Thyroid gland (tissue), 4 donors: Measurements from ENCODE around the gene RAPGEF6. TPM values are rescaled to one million over a fixed set of nuclear protein-coding genes. Genes with fewer than 3 reads are reported as not detected.
"Not testable (repeated sequence)": the region's sequence is repeated elsewhere in the genome, so short reads cannot be mapped to it uniquely, and the experiment has no call there.

Experiments used
- DNase-seq, 2 donors: peaks; one replicate each; pipeline ENCODE4 v3.0.0-alpha.2; 2019
- H3K27ac ChIP-seq, 3 donors: fragments of 200-600 bp; sonication (generic); 1 replicate in 2 of 3; 2 replicates in 1 of 3; pipeline ENCODE4 v1.5.1; 2016 to 2019; ENCODE audit warnings: mild to moderate bottlenecking in 1 of 3, moderate library complexity in 1 of 3
- H3K27me3 ChIP-seq: fragments of 200-600 bp; sonication (generic); one replicate; pipeline ENCODE4 v1.5.1; 2019
- H3K36me3 ChIP-seq, 2 donors: fragments of 200-600 bp; sonication (generic); one replicate each; pipeline ENCODE4 v1.5.1; 2016 to 2019
- H3K4me1 ChIP-seq, 2 donors: fragments of 200-600 bp; sonication (generic); one replicate each; pipeline ENCODE4 v1.5.1; 2017 to 2019
- H3K4me3 ChIP-seq, 3 donors: fragments of 200-600 bp; sonication (generic); replicated peaks in 1 of 3; 1 replicate in 2 of 3; 2 replicates in 1 of 3; pipeline ENCODE4 v1.5.1; 2016; ENCODE audit warnings: mild to moderate bottlenecking in 1 of 3
- H3K9me3 ChIP-seq: fragments of 200-600 bp; sonication (generic); one replicate; pipeline ENCODE4 v1.5.1; 2017
- POLR2A ChIP-seq, 2 donors: fragments of 450-650 bp; IDR thresholded peaks; one replicate each; pipeline ENCODE4 v1.6.1; 2017; ENCODE audit warnings: antibody characterized with exemption in 2 of 2, mild to moderate bottlenecking in 2 of 2, moderate library complexity in 1 of 2
- WGBS, 2 donors: methylation state at CpG; one replicate each; pipeline ENCODE4 v1.1.5; 2017; 5-methylcytosine and 5-hydroxymethylcytosine counted together
- intact Hi-C: fragments of 100-400 bp; cut with DNase I; formaldehyde crosslinking; loops from one replicate; pipeline ENCODE4 v1.15.1; 2023
- total RNA-seq, 4 donors: library from RNA; depleted of rRNA; stranded (reverse); fragments of >200 nt; gene quantifications; one replicate each; pipeline ENCODE4 v1.2.3, GENCODE V29; 2016
- TF ChIP-seq, protein P1 (sequence below), 6 experiments: fragments of 200-600 bp in 3 of 6; fragments of 450-650 bp in 3 of 6; sonication (generic) in 3 of 6; IDR thresholded peaks; one replicate each; pipeline ENCODE4 v1.5.1; 2016 to 2019; ENCODE audit warnings: antibody characterized with exemption in 6 of 6, mild to moderate bottlenecking in 2 of 6, inconsistent platforms in 1 of 6, moderate library complexity in 1 of 6

Gene RAPGEF6
- total RNA-seq, 4 donors from 2014 or later = 20.2 to 36.4 (median 25.2) TPM

DNA sequence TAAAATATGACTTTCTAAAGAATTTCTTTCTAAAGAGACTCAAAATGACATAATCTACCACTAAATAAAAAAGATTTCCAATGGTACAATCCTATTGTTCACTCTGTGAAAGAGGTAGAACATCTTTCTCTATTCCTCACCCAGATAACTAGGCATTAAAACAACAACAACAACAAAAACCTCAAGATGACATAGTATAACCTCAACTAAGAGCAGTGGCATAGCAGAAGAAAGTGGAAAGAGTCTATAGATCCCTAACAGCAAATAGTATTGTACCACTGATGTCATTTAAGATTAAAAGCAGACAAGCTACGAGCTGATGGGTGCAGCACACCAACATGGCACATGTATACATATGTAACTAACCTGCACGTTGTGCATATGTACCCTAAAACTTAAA is 29.9 kb downstream of the RAPGEF6 start:
- Histone ChIP-seq H3K27ac (no peak overlapping the region), H3K4me3 (no peak overlapping the region), H3K36me3 (peaks cover 0 to 5% of the 10 kb centered on the region in 2 donors), H3K27me3 (no peaks in the 10 kb centered on the region), H3K9me3 (no peaks in the 10 kb centered on the region), H3K4me1 (no peaks in the 10 kb centered on the region)
- TF ChIP-seq, protein P1, sequence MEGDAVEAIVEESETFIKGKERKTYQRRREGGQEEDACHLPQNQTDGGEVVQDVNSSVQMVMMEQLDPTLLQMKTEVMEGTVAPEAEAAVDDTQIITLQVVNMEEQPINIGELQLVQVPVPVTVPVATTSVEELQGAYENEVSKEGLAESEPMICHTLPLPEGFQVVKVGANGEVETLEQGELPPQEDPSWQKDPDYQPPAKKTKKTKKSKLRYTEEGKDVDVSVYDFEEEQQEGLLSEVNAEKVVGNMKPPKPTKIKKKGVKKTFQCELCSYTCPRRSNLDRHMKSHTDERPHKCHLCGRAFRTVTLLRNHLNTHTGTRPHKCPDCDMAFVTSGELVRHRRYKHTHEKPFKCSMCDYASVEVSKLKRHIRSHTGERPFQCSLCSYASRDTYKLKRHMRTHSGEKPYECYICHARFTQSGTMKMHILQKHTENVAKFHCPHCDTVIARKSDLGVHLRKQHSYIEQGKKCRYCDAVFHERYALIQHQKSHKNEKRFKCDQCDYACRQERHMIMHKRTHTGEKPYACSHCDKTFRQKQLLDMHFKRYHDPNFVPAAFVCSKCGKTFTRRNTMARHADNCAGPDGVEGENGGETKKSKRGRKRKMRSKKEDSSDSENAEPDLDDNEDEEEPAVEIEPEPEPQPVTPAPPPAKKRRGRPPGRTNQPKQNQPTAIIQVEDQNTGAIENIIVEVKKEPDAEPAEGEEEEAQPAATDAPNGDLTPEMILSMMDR (IDR thresholded peaks at IDR 0.05) = no peak
- TF ChIP-seq POLR2A (IDR thresholded peaks at IDR 0.05) = no peak
- WGBS, 2 donors = 92 to 96% methylated on average over 2 of the region's 2 CpGs
- no peak for DNase-seq
- intact Hi-C loops = no loop called here

DNA sequence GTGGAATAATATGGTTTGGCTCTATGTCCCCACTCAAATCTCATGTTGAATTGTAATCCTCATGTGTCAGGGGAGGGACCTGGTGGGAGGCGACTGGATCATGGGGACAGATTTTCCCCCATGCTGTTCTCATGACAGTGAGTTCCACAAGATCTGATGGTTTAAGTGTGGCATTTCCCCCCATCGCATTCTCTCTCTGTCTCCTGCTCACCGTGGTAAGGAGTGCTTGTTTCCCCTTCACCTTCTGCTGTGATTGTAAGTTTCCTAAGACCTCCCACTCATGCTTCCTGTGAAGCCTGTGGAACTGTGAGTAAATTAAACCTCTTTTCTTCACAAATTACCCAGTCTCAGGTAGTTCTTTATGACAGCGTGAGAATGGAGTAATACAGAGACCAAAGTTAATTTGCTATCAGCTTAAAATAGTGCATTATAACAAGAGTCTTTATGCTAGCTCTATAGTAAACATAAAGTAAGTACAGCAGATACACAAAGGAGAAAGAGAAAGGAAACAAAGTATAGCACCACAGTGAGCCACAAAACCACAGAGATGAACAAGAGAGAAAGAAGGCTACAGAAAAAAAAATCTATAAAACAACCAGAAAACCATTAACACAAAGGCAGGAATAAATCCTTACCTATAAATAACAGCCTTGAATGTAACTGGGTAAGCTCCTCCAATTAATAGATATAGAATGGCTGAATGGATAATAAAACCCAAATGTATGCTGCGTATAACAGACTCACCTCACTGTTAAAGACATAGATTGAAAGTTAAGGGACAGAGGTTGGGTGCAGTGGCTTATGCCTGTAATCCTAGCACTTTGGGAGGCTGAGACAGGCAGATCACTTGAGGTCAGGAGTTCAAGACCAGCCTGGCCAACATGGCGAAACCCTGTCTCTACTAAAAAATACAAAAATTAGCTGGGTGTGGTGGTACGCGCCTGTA is 39.7 kb downstream of the RAPGEF6 start:
- TF ChIP-seq POLR2A (IDR thresholded peaks at IDR 0.05) = no peak
- TF ChIP-seq, protein P1 (IDR thresholded peaks at IDR 0.05) = no peak
- intact Hi-C loops = no loop called here
- H3K9me3 ChIP-seq = no peaks in the 10 kb centered on the region
- DNase-seq = no peak
- no peaks in the 10 kb centered on the region for H3K36me3 ChIP-seq
- H3K27me3 ChIP-seq = no peaks in the 10 kb centered on the region
- no peaks in the 10 kb centered on the region for H3K4me1 ChIP-seq
- H3K4me3 ChIP-seq = no peak overlapping the region
- WGBS, 2 donors = 88 to 95% methylated on average over 8 of the region's 8 CpGs
- H3K27ac ChIP-seq = no peak overlapping the region

DNA sequence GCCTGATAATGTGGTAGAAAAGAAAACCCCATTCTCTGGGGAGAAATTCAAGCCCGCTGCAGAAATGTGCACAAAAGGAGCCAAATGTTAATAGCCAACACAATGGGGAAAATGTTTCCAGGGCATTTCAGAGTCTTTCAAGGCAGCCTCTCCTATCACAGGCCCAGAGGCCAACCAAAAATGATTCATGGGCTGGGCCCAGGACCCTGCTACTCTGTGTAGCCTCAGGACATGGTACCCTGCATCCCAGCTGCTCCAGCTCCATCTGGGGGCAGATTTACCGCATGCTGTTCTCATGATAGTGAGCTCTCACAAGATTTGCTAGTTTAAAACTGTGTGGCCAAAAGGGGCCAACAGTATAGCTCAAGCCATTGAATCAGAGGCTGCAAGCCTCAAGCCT is 41.1 kb downstream of the RAPGEF6 start:
- Histone ChIP-seq H3K27ac (no peak overlapping the region), H3K4me3 (no peak overlapping the region), H3K27me3 (no peaks in the 10 kb centered on the region), H3K36me3 (no peaks in the 10 kb centered on the region), H3K9me3 (no peaks in the 10 kb centered on the region), H3K4me1 (peaks cover 0 to 7% of the 10 kb centered on the region in 2 donors)
- intact Hi-C loops = no loop called here
- DNase-seq = no peak
- 92 to 94% methylated on average over 2 of the region's 2 CpGs for WGBS, 2 donors
- TF ChIP-seq POLR2A (IDR thresholded peaks at IDR 0.05) = no peak
- TF ChIP-seq, protein P1 (IDR thresholded peaks at IDR 0.05) = no peak

DNA sequence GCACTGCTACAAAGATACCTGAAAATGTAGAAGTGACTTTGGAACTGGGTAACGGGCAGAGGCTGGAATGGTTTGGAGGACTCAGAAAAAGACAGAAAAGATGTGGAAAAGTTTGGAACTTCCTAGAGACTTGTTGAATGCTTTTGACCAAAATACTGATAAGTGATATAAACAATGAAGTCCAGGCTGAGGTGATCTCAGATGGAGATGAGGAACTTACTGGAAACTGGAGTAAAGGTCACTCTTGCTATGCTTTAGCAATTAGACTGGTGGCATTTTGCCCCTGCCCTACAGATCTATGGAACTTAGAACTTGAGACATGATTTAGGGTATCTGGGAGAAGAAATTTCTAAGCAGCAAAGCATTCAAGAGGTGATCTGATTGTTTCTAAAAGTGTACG is 41.6 kb downstream of the RAPGEF6 start:
- DNase-seq, H3K27me3 ChIP-seq, H3K4me1 ChIP-seq, H3K9me3 ChIP-seq, H3K27ac ChIP-seq, intact Hi-C loops, H3K36me3 ChIP-seq, H3K4me3 ChIP-seq: not testable (repeated sequence)
- WGBS, 2 donors = 81 to 90% methylated on average over 2 of the region's 2 CpGs

DNA sequence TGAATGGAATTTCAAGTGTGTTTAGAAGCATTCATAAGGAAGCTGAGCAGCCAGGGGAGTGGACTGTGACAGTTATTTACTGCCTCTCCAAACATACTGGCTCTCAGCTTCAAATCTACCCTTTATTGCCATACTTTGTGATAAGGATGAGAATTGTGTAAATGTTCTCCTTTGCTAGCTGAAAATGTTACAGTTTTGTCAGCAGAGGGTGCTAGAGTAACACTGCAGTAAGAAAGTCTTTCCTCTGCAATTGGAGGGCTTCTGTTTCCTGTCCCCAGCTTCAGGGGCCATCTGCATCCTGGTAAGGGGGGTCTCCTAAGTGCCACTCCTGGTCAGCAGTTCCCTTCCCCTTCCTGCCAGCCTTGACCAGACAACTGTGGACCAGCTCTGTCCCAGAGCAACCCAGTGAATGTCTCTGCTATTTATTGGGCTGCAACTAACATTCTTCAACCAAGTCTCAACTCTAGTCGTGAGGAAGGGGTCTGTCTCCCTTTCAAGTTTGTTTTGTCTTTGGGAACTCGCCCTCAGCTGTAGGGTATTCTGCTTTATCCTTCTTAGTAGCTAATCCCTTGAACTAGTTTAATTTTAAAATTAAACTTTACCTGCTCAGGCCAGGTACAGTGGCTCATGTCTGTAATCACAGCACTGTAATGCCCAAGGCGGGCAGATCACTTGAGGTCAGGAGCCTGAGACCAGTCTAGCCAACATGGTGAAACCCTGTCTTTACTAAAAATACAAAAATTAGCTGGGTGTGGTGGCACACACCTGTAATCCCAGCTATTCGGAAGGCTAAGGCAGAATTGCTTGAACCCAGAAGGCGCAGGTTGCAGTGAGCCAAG is 45.3 kb downstream of the RAPGEF6 start:
- no peak overlapping the region for H3K27ac ChIP-seq
- TF ChIP-seq, protein P1 (IDR thresholded peaks at IDR 0.05) = peak; percentile 51 to 88 (median 80)
- no peak for TF ChIP-seq POLR2A (IDR thresholded peaks at IDR 0.05)
- no peak overlapping the region for H3K4me3 ChIP-seq
- H3K9me3 ChIP-seq = no peaks in the 10 kb centered on the region
- 73 to 75% methylated on average over 5 of the region's 5 CpGs for WGBS, 2 donors
- intact Hi-C loops = loop anchor here (5.0 kb wide), 1 partner anchor 418 kb away; no protein-coding TSS in a partner anchor
- no peak for DNase-seq
- H3K4me1 ChIP-seq = peaks cover 0 to 7% of the 10 kb centered on the region in 2 donors
- H3K36me3 ChIP-seq = no peaks in the 10 kb centered on the region
- H3K27me3 ChIP-seq = no peaks in the 10 kb centered on the region
